GM12801 (cell line): Measurements from ENCODE around the gene FOXRED1.

Source experiments
- CTCF ChIP-seq: IDR thresholded peaks from one replicate; pipeline ENCODE4 v1.5.1; 2011; ENCODE audit warnings: control low read depth; ENCODE audit not compliant: insufficient read length; ENCODE audit errors: extremely low read depth

FOXRED1 gene

GRCh38 chr11:126284829-126285228, 15.9 kb downstream of the FOXRED1 start:
- TF ChIP-seq CTCF: no peak

- no peak for TF ChIP-seq CTCF
Measured at GRCh38 chr11:126288237-126288636, 19.3 kb downstream of the FOXRED1 start.

- TF ChIP-seq CTCF: no peak
Measured at GRCh38 chr11:126290887-126291286, 21.9 kb downstream of the FOXRED1 start.

GRCh38 chr11:126293726-126294125, 24.8 kb downstream of the FOXRED1 start:
- TF ChIP-seq CTCF: no peak

GRCh38 chr11:126297004-126297403, 28.1 kb downstream of the FOXRED1 start:
- TF ChIP-seq CTCF: no peak

GRCh38 chr11:126303623-126304456, 34.9 kb downstream of the FOXRED1 start, which contains the start of gene DCPS:
Gene DCPS, plus strand, starts transcription at chr11:126304060. Its CDS starts 21 bp downstream, at chr11:126304081.
- no peak for TF ChIP-seq CTCF

- TF ChIP-seq CTCF: no peak
Measured at GRCh38 chr11:126304457-126305075, 35.6 kb downstream of the FOXRED1 start.
